Endodermal cell (in vitro differentiated cells): ENCODE results near the gene GPM6B. TPM values are rescaled to one million over a fixed set of nuclear protein-coding genes. Genes with fewer than 3 reads are reported as not detected.

Experiments
- DNase-seq: peaks from one replicate; pipeline ENCODE4 v3.0.0-alpha.2; 2017
- H3K27ac ChIP-seq: 2 replicates; pipeline ENCODE4 v1.5.1; 2013; ENCODE audit warnings: mild to moderate bottlenecking, low read depth, low read length, moderate library complexity
- H3K27me3 ChIP-seq: 2 replicates; pipeline ENCODE4 v1.6.1; 2013; ENCODE audit warnings: mild to moderate bottlenecking, low read length, moderate library complexity; ENCODE audit not compliant: insufficient read depth, control insufficient read depth, poor library complexity, severe bottlenecking
- H3K36me3 ChIP-seq: 2 replicates; pipeline ENCODE4 v1.7.0; 2013; ENCODE audit warnings: mild to moderate bottlenecking, low read length, moderate library complexity; ENCODE audit not compliant: control insufficient read depth, insufficient read depth
- H3K4me1 ChIP-seq: one replicate; pipeline ENCODE4 v1.7.0; 2013; ENCODE audit warnings: low read length; ENCODE audit not compliant: control insufficient read depth, insufficient read depth
- H3K4me3 ChIP-seq: 2 replicates; pipeline ENCODE4 v1.5.1; 2013; ENCODE audit warnings: mild to moderate bottlenecking, low read length, moderate library complexity
- H3K9ac ChIP-seq: 2 replicates; pipeline ENCODE4 v1.6.1; 2013; ENCODE audit warnings: mild to moderate bottlenecking, low read length, moderate library complexity; ENCODE audit not compliant: poor library complexity, severe bottlenecking; ENCODE audit errors: extremely low read depth
- H3K9me3 ChIP-seq: 2 replicates; pipeline ENCODE4 v1.6.1; 2013; ENCODE audit warnings: mild to moderate bottlenecking, low read length, moderate library complexity; ENCODE audit not compliant: control insufficient read depth
- H3K27ac Mint-ChIP-seq: 2 replicates; pipeline ENCODE4 v1.8.0; 2020; ENCODE audit warnings: mixed read lengths
- H3K27me3 Mint-ChIP-seq: 2 replicates; pipeline ENCODE4 v1.8.0; 2021; ENCODE audit warnings: mild to moderate bottlenecking, mixed read lengths; ENCODE audit not compliant: insufficient read depth
- H3K36me3 Mint-ChIP-seq: 2 replicates; pipeline ENCODE4 v1.8.0; 2020; ENCODE audit warnings: low read depth, mixed read lengths
- H3K4me1 Mint-ChIP-seq: 2 replicates; pipeline ENCODE4 v1.8.0; 2020; ENCODE audit warnings: mixed read lengths
- H3K4me3 Mint-ChIP-seq: 2 replicates; pipeline ENCODE4 v1.8.0; 2020; ENCODE audit warnings: mild to moderate bottlenecking, moderate library complexity, mixed read lengths
- H3K9me3 Mint-ChIP-seq: 2 replicates; pipeline ENCODE4 v1.8.0; 2020; ENCODE audit warnings: mild to moderate bottlenecking, mixed read lengths
- WGBS, 2 experiments: methylation state at CpG; one replicate each; pipeline versions ENCODE4 v1.1.5 to v1.1.7; 2013; ENCODE audit warnings: missing lambda C conversion rate in 2 of 2, mixed read lengths in 1 of 2; ENCODE audit not compliant: insufficient coverage in 1 of 2, insufficient read length in 1 of 2; 5-methylcytosine and 5-hydroxymethylcytosine counted together
- total RNA-seq, 2 donors: library from RNA; stranded (reverse); fragmentation: NEBNext Ultra II Directional in 1 of 2; extraction: Animal tissue kit (Norgen Biotek cat#: 25700) in 1 of 2; gene quantifications; 2 replicates in 1 of 2; 3 replicates in 1 of 2; pipeline ENCODE4 v1.2.1, GENCODE V29; 2021
- TF ChIP-seq, protein P1 (sequence below): fragments of 200-600 bp; sonication (generic); conservative IDR thresholded peaks from 2 replicates; pipeline ENCODE4 v1.5.0; 2021; ENCODE audit warnings: antibody characterized with exemption, mild to moderate bottlenecking

The GPM6B gene
- total RNA-seq, 2 donors from 2014 or later: 26.2 to 61.1 TPM

DNA sequence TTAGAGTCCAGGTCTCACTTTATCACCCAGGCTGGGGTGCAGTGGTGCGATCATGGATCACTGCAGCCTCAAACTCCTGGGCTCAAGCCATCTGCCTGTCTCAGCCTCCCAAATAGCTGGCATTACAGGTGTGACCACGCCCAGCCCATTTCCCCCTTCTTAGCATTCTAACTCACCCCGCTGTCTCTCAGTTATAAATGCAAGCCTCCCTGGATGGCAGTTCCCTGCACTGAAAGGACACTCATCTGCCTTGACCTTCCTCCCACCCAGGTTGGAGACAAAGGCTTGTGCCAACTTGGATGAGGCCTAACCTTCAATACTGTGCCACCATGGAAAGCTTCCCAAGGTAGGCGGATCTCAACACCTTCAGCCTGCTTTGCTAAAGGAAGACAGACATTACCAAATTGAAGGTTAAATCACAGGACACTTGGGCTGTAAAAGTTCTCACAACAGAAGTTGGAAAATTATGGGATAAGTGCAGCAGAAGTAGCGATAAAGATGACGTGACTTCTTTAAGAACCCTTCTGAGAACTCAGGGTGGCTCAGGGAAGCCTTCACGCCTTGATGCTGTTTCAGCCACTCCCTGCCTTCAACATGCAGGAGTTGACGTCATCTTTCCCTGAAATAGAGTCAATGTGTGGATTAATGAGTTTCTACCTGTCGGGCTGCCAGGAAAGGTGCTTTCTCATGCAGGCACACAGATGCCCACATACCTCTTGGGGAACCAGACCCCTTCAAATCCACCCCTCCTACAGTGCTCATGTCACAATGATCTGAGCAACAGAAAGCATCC is 10.6 kb upstream of the GPM6B start:
- H3K27ac ChIP-seq: no peak overlapping the region
- Mint-ChIP-seq H3K27ac (no peak overlapping the region), H3K4me3 (no peak overlapping the region), H3K27me3 (no peaks in the 10 kb centered on the region), H3K4me1 (no peaks in the 10 kb centered on the region), H3K36me3 (peaks cover 4% of the 10 kb centered on the region), H3K9me3 (peaks cover 53% of the 10 kb centered on the region)
- no peak overlapping the region for H3K4me3 ChIP-seq
- no peak for DNase-seq
- TF ChIP-seq, protein P1, sequence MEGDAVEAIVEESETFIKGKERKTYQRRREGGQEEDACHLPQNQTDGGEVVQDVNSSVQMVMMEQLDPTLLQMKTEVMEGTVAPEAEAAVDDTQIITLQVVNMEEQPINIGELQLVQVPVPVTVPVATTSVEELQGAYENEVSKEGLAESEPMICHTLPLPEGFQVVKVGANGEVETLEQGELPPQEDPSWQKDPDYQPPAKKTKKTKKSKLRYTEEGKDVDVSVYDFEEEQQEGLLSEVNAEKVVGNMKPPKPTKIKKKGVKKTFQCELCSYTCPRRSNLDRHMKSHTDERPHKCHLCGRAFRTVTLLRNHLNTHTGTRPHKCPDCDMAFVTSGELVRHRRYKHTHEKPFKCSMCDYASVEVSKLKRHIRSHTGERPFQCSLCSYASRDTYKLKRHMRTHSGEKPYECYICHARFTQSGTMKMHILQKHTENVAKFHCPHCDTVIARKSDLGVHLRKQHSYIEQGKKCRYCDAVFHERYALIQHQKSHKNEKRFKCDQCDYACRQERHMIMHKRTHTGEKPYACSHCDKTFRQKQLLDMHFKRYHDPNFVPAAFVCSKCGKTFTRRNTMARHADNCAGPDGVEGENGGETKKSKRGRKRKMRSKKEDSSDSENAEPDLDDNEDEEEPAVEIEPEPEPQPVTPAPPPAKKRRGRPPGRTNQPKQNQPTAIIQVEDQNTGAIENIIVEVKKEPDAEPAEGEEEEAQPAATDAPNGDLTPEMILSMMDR: no peak
- no peaks in the 10 kb centered on the region for H3K4me1 ChIP-seq
- WGBS, 2 experiments: 95 to 100% methylated on average over 3 to 9 of the region's 9 CpGs
- no peak overlapping the region for H3K9ac ChIP-seq
- H3K9me3 ChIP-seq: no peaks in the 10 kb centered on the region
- no peaks in the 10 kb centered on the region for H3K36me3 ChIP-seq
- H3K27me3 ChIP-seq: no peaks in the 10 kb centered on the region

DNA sequence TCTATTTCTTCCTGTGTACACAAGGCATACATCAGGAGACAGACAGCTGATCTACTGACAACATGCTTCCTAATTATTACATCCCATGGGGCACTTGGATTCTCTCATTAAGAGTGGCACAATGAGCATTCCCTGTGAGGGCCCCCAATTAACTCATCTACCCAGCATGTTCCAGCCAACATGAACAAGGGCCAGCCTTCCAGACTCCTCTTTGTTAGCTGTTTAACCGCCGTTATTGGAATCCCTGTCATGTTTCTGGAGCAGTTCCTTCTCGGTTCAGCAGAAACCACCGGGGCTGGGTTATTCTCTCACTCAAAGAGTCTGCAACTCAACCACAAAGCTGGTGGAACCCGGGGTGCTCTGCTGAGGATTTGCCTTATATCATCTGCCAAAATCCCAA is 9.9 kb upstream of the GPM6B start:
- H3K4me3 Mint-ChIP-seq: no peak overlapping the region
- Histone ChIP-seq H3K4me3 (no peak overlapping the region), H3K36me3 (no peaks in the 10 kb centered on the region), H3K9me3 (no peaks in the 10 kb centered on the region), H3K27me3 (no peaks in the 10 kb centered on the region), H3K27ac (no peak overlapping the region), H3K4me1 (no peaks in the 10 kb centered on the region), H3K9ac (no peak overlapping the region)
- peaks cover 57% of the 10 kb centered on the region for H3K9me3 Mint-ChIP-seq
- H3K27me3 Mint-ChIP-seq: no peaks in the 10 kb centered on the region
- no peak for DNase-seq
- 60 to 95% methylated on average over 1 to 5 of the region's 5 CpGs for WGBS, 2 experiments
- no peaks in the 10 kb centered on the region for H3K4me1 Mint-ChIP-seq
- peaks cover 4% of the 10 kb centered on the region for H3K36me3 Mint-ChIP-seq
- H3K27ac Mint-ChIP-seq: no peak overlapping the region
- TF ChIP-seq, protein P1: no peak

DNA sequence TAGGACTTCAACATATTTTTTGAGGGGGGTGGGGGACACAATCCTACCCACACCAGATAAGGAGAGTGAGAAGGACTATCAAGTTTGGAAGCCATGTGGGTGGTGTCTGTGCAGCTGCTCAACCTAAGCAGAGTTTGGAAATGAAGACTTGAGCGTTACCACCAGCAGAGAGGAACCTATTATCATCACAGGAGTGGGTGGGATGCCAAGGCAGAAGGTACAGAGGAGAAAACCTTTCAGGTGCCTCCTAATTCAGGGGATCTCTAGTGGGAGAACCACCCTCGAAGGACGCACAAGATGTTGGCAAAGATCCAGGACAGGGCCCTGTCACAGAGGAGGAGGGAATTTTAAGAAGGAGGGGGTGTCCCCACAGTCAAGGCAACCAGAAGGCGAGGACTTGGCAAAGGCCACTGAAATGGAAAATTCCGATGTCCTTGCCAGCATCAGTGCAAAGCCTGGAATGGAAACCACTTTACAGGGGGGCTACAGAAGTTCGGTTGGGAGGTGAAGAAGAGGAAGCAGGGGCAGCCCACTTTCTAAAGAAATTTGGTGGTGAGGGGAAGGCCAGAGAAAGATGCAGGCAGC is 8.4 kb upstream of the GPM6B start:
- Histone ChIP-seq H3K36me3 (no peaks in the 10 kb centered on the region), H3K4me1 (no peaks in the 10 kb centered on the region), H3K27ac (no peak overlapping the region), H3K4me3 (no peak overlapping the region), H3K9me3 (no peaks in the 10 kb centered on the region), H3K9ac (no peak overlapping the region), H3K27me3 (no peaks in the 10 kb centered on the region)
- H3K27me3 Mint-ChIP-seq: no peaks in the 10 kb centered on the region
- no peak for DNase-seq
- TF ChIP-seq, protein P1: no peak
- peaks cover 4% of the 10 kb centered on the region for H3K36me3 Mint-ChIP-seq
- H3K4me3 Mint-ChIP-seq: no peak overlapping the region
- WGBS, 2 experiments: 90 to 98% methylated on average over 2 to 6 of the region's 6 CpGs
- H3K4me1 Mint-ChIP-seq: no peaks in the 10 kb centered on the region
- no peak overlapping the region for H3K27ac Mint-ChIP-seq
- peaks cover 58% of the 10 kb centered on the region for H3K9me3 Mint-ChIP-seq
